Measurements from ENCODE around the gene STX2.
A peak's percentile ranks its signal among the peaks of the same experiment; 100 is the strongest.
"Not testable (repeated sequence)": the region's sequence is repeated elsewhere in the genome, so short reads cannot be mapped to it uniquely, and the experiment has no call there.

STX2 gene

DNA sequence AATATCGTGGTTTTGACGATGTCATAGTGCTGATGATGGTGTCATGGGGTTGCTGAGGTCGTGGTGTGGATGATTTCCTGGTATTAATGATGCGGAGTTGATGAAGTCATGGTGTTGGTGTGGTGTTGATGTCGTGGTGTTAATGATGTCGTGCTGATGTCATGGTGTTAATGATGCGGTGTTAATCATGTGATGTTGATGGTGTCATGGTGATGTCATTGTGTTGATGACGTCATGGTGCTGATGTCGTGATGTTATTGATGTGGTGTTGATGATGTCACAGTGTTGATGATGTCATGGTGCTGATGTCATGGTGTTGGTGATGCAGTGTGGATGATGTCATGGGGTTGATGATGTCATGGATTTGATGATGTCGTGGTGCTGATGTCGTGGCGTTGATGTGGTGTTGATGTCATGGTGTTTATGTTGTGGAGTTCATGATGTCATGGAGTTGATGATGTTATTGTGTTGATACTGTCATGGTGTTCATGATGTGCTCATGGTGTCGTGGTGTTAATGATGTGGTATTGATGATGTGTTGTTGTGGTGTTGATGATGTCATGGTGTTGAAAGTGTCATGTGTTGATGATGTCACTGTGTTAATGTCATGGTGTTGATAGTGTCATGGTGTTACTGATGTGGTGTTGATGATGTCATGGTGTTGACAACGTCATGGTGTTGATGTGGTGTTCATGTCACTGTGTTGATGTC is 74.4 kb downstream of the STX2 start:
- no peak for DNase-seq (ENCODE audit: low spot score)

- no peak for DNase-seq (ENCODE audit: low spot score)
These were observed 75.0 kb downstream of the STX2 start for GRCh38 chr12:130764073-130764472.

- DNase-seq (ENCODE audit: low spot score), result no peak
These were observed 76.8 kb downstream of the STX2 start for GRCh38 chr12:130762319-130762675.

DNA sequence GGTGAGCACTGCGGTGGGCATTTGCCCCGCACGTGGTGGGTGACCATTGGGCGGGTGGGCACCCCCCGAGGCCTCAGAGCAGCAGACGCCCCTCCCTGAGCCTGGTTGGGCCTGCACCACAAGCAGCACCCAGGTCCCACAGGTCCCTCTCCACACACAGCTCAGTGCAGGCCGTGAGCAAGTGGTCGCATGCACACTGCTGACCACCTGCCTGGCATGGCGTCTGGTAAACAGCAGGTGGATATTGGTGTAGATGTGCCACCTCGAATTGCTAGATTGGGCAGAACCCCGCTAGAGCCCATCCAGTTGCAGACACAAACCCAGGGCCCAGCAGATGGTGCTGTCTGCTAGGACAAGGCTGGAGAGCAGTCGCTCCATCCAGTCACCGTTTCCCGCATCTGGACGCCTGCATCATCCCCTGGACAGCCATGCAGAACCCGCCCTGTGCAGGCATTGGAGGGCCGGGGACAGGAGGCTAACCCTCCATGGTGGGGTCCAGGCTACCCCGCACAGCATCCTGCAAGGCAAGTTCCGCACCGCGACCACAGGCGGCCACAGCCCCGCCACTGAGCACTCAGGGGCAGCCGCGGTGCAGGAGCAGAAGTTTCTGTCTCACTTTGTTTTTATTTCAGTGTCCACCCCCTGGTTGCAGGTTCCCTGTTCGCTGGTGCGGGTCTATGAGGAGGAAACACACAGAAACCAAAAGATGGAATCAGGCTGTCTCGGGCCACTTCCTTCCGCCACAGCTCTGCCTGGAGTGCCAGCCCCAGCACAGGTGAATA is 77.3 kb downstream of the STX2 start:
- peak; percentile 55 for DNase-seq (ENCODE audit: low spot score)

- no peak for DNase-seq (ENCODE audit: low spot score)
These were observed 84.7 kb downstream of the STX2 start for GRCh38 chr12:130754234-130754901.

- DNase-seq (ENCODE audit: low spot score), result no peak
These were observed 86.3 kb downstream of the STX2 start for GRCh38 chr12:130752692-130753230.

- not testable (repeated sequence) for DNase-seq (ENCODE audit: low spot score)
These were observed 87.0 kb downstream of the STX2 start for GRCh38 chr12:130752037-130752436.

GRCh38 chr12:130748786-130749185 is 90.3 kb downstream of the STX2 start:
- peak; percentile 40 for DNase-seq (ENCODE audit: low spot score)

GRCh38 chr12:130747867-130748740 is 90.9 kb downstream of the STX2 start:
- peak; percentile 69 for DNase-seq (ENCODE audit: low spot score)

GRCh38 chr12:130746546-130746945 is 92.5 kb downstream of the STX2 start:
- no peak for DNase-seq (ENCODE audit: low spot score)

DNA sequence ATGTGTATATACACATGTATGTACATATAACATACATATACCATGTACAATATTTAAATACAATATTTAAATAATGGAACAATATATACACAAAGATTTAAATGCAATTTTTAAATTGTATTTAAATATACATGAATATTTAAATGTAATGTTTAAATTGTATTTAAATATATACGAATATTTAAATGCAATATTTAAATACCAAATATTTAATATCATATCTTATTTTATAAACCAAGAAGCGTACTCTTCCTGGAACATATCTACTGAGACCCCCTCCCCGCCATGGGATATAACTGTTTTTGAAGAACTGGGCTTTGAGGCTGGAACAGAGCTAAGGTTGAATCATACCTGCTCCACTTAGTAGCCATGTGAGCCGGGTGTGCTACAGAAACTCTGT is 93.1 kb downstream of the STX2 start:
- no peak for DNase-seq (ENCODE audit: low spot score)

- DNase-seq (ENCODE audit: low spot score), result no peak
These were observed 94.8 kb downstream of the STX2 start for GRCh38 chr12:130744274-130744673.

GRCh38 chr12:130743606-130744005 is 95.4 kb downstream of the STX2 start:
- no peak for DNase-seq (ENCODE audit: low spot score)

DNA sequence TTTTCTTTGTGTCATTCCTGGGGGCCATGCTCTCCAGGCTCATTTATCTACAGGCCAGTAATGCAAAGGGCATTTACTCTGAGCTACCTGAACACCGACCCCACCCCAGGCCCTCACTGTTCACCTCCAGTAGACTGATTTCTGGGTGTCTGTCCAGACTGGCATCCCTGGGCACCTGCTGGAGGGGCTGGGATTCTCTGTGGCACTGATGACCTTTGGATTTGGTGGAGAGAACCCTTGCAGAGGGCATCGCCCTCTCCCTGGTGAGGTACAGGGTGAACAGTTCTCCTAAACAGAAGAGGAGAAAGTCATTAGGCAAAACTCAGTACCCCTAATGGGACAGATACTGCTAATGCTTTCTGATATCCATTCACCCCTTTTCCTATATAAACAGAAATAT is 95.9 kb downstream of the STX2 start:
- no peak for DNase-seq (ENCODE audit: low spot score)

GRCh38 chr12:130742716-130743115 is 96.3 kb downstream of the STX2 start:
- DNase-seq (ENCODE audit: low spot score), result no peak

- no peak for DNase-seq (ENCODE audit: low spot score)
These were observed 96.9 kb downstream of the STX2 start for GRCh38 chr12:130742112-130742511.
